ENCODE measurements around the gene SP4.

SP4 gene

DNA sequence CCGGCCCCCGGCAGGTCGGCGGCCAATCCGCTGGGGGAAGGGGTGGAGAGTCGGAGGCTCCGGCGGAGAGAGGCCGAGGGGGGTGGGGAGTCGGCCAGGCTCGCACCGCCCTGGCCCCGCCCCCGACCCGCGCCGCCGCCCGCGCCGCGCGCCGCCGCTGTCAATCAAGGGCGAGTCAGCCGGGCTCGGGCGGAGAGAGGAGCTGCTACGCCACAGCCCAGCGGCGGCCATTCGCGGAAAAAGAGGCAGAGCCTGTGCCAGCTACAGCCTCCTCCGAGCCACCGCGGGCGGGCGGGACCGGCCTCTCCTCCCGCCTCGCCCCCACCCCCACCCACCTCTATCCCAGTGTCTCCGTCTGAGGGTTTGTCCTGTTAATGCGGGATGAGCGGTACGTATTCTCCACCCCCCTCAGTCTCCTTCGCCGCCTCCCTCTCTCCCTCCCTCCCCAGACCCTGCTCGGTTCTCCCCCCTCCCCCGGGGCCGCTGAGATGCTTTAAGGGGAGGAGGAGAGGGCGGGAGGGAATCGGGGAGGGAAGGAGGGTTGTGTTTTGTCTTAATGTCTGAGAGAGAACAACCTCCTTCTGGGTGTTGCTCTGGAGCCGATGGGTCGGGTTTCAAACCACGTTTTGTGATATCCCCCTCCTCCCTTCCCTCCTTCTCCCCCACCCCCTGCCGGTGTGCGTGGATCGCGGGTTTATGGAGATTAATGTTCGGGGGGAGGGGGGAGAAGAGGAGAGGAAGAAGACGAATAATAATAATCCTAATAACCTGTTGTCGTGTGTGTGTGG, at the start of gene SP4:
SP4 (plus strand) TSS at position 213 of the 788 bp plus-strand sequence; CDS start at position 382, 169 bp downstream.
- peak; percentile 92 to 93 for DNase-seq

GRCh38 chr7:21383227-21384220, 44.4 kb upstream of the SP4 start:
- no peak for DNase-seq

DNA sequence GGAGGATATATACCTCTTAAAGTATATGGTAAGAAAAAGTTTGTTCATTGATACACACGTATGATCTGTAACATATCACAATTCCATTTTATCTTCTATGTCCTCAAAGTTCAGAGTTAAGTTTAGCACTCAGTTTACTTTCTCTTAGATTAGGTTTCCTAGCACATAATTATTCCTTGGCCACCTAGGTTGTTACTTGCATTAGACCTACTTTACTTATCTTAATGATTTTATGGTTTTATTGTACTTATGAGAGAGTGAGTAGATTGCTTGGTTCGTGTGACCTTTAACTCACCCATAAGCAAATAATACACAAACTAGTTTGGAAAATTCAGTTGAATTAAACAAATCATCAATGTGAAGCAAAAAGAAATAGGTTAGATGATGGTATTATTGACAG, 33.9 kb upstream of the SP4 start:
- DNase-seq = no peak

DNA sequence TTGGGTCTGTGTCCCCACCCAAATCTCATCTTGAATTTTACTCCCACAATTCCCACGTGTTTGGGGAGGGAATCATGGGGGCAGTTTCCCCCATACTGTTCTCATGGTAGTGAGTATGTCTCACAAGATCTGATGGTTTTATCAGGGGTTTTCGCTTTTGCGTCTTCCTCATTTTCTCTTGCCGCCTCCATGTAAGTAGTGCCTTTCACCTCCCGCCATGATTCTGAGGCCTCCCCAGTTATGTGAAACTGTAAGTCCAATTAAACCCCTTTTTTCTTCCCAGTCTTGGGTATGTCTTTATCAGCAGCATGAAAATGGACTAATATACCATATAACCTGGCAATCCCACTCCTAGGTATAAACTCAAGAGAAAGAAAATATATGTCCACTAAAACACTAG, 25.9 kb upstream of the SP4 start:
- no peak for DNase-seq

DNA sequence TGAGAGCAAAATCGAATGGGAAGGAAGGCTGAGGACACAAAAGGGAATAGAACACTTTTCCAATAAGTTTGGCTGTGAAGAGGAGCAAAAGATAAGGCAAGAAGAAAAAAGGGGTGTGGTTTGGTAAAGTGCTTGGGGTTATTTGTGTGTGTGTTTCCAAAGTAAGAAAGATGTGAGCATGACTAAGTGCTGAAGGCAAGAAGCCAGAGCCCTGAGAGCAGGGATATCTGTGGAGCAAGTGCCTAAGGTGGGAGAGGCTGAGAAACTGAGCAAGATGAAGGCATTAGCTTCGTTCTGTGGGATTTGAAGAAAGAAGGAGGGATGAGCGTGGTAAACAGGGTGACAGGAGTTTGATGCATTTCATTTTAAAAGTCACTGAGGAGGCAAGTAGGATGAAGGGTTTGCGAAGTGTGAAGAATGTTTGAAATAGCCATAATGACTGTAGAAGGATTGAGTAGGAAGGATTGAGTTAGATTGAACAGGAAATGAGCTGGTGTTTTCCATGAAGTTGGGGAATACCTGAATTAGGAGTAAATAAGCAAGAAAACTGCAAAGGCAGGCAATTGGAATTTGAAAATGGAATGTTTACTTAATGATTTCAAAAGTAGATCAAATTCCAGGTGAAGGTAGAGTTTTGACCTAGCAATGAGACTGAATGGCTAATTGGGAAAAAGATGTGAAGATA, 19.9 kb upstream of the SP4 start:
- no peak for DNase-seq

- no peak for DNase-seq
Observed at GRCh38 chr7:21408481-21408820, 19.4 kb upstream of the SP4 start.

- DNase-seq = no peak
Observed at GRCh38 chr7:21412410-21412851, 15.5 kb upstream of the SP4 start.

GRCh38 chr7:21412957-21413356, 14.9 kb upstream of the SP4 start:
- DNase-seq = no peak

DNA sequence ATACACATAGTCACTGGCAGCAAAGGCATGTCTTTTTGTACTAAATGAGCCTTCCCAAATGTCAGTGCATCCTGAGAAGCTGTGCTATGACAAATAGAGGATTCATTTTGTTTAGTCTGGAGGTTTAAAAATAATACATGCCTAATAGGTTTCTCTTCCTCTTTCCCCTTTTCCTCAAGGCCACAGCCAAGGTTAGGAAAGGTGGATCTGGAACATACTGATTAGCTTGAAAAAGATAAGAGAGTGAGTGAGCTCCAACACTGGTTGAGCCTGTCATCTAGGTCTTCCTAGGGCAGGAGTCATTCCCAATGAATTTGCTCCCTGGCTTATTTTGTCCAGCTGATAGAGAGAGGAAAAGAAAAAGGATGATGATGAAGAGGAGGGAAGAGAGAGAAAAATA, 14.4 kb upstream of the SP4 start:
- no peak for DNase-seq

- no peak for DNase-seq
Observed at GRCh38 chr7:21414795-21415393, 13.0 kb upstream of the SP4 start.

- no peak for DNase-seq
Observed at GRCh38 chr7:21417647-21418046, 10.2 kb upstream of the SP4 start.

DNA sequence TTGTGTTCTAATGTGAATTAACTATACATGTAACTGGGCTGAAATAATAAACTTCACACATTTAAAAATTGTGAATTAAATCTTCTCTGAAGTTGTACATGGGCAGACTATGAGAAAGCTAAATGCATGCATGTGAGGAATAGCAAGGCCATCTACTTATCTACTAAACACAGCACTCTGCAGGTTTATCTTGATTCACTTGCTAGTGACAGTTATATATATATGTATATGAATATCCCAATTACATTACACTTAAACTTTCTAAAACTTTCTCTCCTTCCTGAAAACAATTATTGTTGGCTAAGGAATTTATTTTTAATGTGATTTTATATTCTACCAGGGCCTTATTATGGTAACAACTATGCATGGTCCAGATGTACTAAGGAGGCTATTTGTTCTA, 5.1 kb upstream of the SP4 start:
- no peak for DNase-seq

GRCh38 chr7:21425290-21425689, 2.6 kb upstream of the SP4 start:
- no peak for DNase-seq

DNA sequence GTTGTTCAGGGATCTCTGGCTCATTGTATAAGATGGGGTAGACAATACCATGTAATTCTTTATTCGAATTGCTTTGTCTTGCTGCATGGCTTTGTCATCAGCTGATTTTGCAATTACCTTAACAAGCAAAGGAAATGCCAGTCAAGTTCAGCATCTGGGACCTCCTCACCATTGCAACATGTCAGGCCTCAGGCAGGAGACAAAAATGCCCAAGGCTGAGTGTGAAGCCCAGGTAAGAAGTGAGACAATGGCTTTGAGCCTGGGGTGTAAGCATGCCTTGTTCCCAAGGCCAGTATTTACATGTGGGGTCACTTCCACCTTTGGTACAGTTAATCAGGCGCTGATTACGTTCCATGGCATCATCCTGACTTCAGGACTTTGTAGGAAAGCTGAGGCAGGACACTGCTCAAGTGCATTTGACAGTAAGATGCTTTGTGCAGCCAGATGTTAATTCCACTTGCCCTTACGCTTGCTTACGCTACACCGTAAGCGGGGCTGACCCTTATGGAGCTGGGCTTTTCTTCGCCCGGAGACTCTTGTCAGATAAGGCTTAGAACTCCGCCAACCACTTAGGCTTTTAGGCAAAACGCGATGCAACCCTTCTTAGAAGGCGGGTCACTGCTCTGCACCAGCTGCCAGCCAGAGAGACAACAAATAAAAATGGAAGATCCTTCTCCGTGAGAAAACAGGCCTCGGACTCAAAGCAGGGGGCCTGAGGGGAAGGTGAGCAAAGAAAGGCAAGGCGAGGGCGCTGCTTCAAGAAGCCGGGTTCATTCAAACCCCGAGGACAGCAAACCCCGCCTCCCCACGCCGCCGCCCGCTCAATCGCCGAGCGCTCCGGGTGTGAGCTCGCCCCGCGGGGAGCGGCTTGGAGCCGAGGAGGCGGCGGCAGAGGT, 1.3 kb upstream of the SP4 start:
- DNase-seq = no peak

- DNase-seq = peak; percentile 99
Observed at GRCh38 chr7:21427182-21427870, 557 bp upstream of the SP4 start.

DNA sequence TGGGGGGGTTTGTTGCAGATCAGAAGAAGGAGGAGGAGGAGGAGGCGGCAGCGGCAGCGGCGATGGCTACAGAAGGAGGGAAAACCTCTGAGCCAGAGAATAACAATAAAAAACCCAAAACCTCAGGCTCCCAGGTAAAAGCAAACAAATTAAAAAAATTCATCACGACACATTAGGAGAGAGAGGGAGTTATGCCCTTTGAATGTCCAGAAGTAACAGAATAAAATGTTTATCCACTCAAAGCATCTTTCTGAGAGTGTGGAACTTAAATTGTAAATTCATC, 717 bp downstream of the SP4 start:
- no peak for DNase-seq

- no peak for DNase-seq
Observed at GRCh38 chr7:21429021-21429420, 1.1 kb downstream of the SP4 start.

- no peak for DNase-seq
Observed at GRCh38 chr7:21429786-21430574, 2.1 kb downstream of the SP4 start.

DNA sequence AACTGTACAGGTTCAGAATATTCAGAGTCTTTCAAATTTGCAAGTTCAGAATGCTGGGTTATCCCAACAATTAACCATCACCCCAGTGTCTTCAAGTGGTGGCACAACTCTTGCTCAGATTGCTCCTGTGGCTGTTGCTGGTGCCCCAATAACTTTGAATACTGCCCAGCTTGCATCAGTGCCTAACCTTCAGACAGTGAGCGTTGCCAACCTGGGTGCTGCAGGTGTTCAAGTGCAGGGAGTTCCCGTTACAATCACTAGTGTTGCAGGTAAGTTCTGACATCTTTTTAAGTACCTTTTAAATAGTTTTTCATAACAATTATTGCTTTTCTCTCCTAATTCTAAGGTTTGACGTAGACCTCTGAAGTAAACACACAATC, 2.7 kb downstream of the SP4 start:
- no peak for DNase-seq

- no peak for DNase-seq
Observed at GRCh38 chr7:21443149-21443841, 15.4 kb downstream of the SP4 start.

Measured in activated CD4-positive, alpha-beta T cell treated with anti-CD3 and anti-CD28 coated beads, Interleukin-2, amount 50 U/mL, for 4 hours (primary cell).